Ovary (tissue), 9 donors: Measurements from ENCODE around the gene SSR1. TPM values are rescaled to one million over a fixed set of nuclear protein-coding genes. Genes with fewer than 3 reads are reported as not detected.

ENCODE experiments used
- DNase-seq, 5 donors: peaks; one replicate each; pipeline ENCODE4 v3.0.0-alpha.2; 2019 to 2020
- H3K27ac ChIP-seq, 2 donors: fragments of 200-600 bp; one replicate each; pipeline versions ENCODE4 v1.5.1 to v1.8.0; 2019 to 2022
- H3K27me3 ChIP-seq: fragments of 200-600 bp; one replicate; pipeline ENCODE4 v1.8.0; 2022
- H3K36me3 ChIP-seq: fragments of 200-600 bp; sonication (generic); one replicate; pipeline ENCODE4 v1.5.1; 2019
- H3K4me1 ChIP-seq: one replicate; pipeline ENCODE4 v1.8.1; 2013; ENCODE audit warnings: mild to moderate bottlenecking, moderate library complexity; ENCODE audit not compliant: insufficient read depth
- H3K4me3 ChIP-seq: fragments of 200-600 bp; sonication (generic); one replicate; pipeline ENCODE4 v1.5.1; 2017
- H3K9me3 ChIP-seq, 2 donors: fragments of 200-600 bp in 1 of 2; sonication (generic) in 1 of 2; one replicate each; pipeline versions ENCODE4 v1.5.1 to v1.8.1; 2013 to 2019; ENCODE audit warnings: mild to moderate bottlenecking in 1 of 2, moderate library complexity in 1 of 2
- EP300 ChIP-seq: sonication (generic); formaldehyde crosslinking; IDR thresholded peaks from one replicate; pipeline ENCODE4 v1.6.1; 2017; ENCODE audit warnings: antibody characterized with exemption
- POLR2A ChIP-seq: fragments of 450-650 bp; IDR thresholded peaks from one replicate; pipeline ENCODE4 v1.6.1; 2017; ENCODE audit warnings: antibody characterized with exemption, mild to moderate bottlenecking, moderate library complexity
- WGBS, 3 donors: extraction: QIAGEN DNeasy Blood & Tissue Kit in 1 of 3; methylation state at CpG; one replicate each; pipeline versions ENCODE4 v1.1.5 to v1.1.7; 2013 to 2017; 5-methylcytosine and 5-hydroxymethylcytosine counted together
- intact Hi-C, 4 donors: fragments of 100-400 bp; cut with DNase I; formaldehyde crosslinking; loops; one replicate each; pipeline versions ENCODE4 v1.11.0 to v1.15.1; 2022 to 2023
- polyA plus RNA-seq, 2 donors: library from polyadenylated mRNA; stranded (reverse); fragments of 200-250 nt in 1 of 2; fragments of 350-450 nt in 1 of 2; fragmentation: Illumina TruSeq in 1 of 2; extraction: RNeasy Lipid Tissue Mini Kit (QIAGEN cat#74804) in 1 of 2; gene quantifications; one replicate each; pipeline ENCODE4 v1.2.3, GENCODE V29; 2013 to 2014
- total RNA-seq, 7 donors: library from RNA; depleted of rRNA in 2 of 7; stranded (reverse); fragments of >200 nt in 2 of 7; fragmentation: NEBNext Ultra II Directional in 3 of 7; extraction: Animal tissue kit (Norgen Biotek cat#: 25700) in 3 of 7; gene quantifications; one replicate each; pipeline versions ENCODE4 v1.1.0 to v1.2.4, GENCODE V29; 2016 to 2023
- TF ChIP-seq, protein P1 (sequence below), 3 donors: fragments of 450-650 bp in 2 of 3; fragments of 200-600 bp in 1 of 3; IDR thresholded peaks; one replicate each; pipeline versions ENCODE4 v1.5.1 to v1.8.0; 2016 to 2022; ENCODE audit warnings: antibody characterized with exemption in 3 of 3, mild to moderate bottlenecking in 1 of 3
- donor health status: DM: no; HTN: no; CAD: no; lungs with moderate emphysema.
- donor health status: DM: no; HTN: no; CAD: no.
- donor health status: Bipolar disorder and iron deficiency.
- donor health status: DM: yes; HTN: yes; CAD: no.
- donor health status: DM: no; HTN: no; CAD: no.
- donor health status: DM: yes; HTN: yes; CAD: no.

The SSR1 gene
- total and polyA plus RNA-seq, 9 donors: 42.3 to 166 (median 117) TPM

GRCh38 chr6:7218406-7218988 is 94.5 kb downstream of the SSR1 start:
- Histone ChIP-seq H3K9me3 (no peaks in the 10 kb centered on the region), H3K27me3 (no peaks in the 10 kb centered on the region), H3K27ac (peak overlapping the region in 1 of 2 donors; percentile 12), H3K4me1 (peaks cover 20% of the 10 kb centered on the region), H3K36me3 (no peaks in the 10 kb centered on the region), H3K4me3 (no peak overlapping the region)
- WGBS, 3 donors: 64 to 66% (median 65%) methylated on average over 2 of the region's 2 CpGs
- intact Hi-C loops: no loop called here
- no peak for DNase-seq
- TF ChIP-seq, protein P1, sequence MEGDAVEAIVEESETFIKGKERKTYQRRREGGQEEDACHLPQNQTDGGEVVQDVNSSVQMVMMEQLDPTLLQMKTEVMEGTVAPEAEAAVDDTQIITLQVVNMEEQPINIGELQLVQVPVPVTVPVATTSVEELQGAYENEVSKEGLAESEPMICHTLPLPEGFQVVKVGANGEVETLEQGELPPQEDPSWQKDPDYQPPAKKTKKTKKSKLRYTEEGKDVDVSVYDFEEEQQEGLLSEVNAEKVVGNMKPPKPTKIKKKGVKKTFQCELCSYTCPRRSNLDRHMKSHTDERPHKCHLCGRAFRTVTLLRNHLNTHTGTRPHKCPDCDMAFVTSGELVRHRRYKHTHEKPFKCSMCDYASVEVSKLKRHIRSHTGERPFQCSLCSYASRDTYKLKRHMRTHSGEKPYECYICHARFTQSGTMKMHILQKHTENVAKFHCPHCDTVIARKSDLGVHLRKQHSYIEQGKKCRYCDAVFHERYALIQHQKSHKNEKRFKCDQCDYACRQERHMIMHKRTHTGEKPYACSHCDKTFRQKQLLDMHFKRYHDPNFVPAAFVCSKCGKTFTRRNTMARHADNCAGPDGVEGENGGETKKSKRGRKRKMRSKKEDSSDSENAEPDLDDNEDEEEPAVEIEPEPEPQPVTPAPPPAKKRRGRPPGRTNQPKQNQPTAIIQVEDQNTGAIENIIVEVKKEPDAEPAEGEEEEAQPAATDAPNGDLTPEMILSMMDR (IDR thresholded peaks at IDR 0.05): no peak
- no peak for TF ChIP-seq POLR2A
- no peak for TF ChIP-seq EP300

Other genes with a start within 250 kb of the SSR1 start
- gene RREB1, start 205.2 kb downstream of the SSR1 start, total RNA-seq: 10 to 100 TPM; 21.1 to 64.4 (median 53.3) TPM
- 10 to 100 TPM in 1 of 2 donors, 1 to 10 TPM in 1; 7.3 to 15.1 TPM for gene RREB1, start 205.2 kb downstream of the SSR1 start, polyA plus RNA-seq
- gene CAGE1, start 76.5 kb upstream of the SSR1 start, total RNA-seq: not detected
- not detected for gene CAGE1, start 76.5 kb upstream of the SSR1 start, polyA plus RNA-seq
- gene RIOK1, start 76.6 kb upstream of the SSR1 start, total RNA-seq: 10 to 100 TPM; 11.2 to 33.2 (median 18.5) TPM
- gene RIOK1, start 76.6 kb upstream of the SSR1 start, polyA plus RNA-seq: 10 to 100 TPM; 11.7 to 17.3 TPM
- gene DSP, start 228.5 kb upstream of the SSR1 start, total RNA-seq: 10 to 100 TPM in 1 of 7 donors, 1 to 10 TPM in 6; 2.1 to 65.7 (median 6.7) TPM
- gene DSP, start 228.5 kb upstream of the SSR1 start, polyA plus RNA-seq: 10 to 100 TPM in 1 of 2 donors, 1 to 10 TPM in 1; 4.4 to 12.7 TPM